Naive B cell (primary cell): Measurements from ENCODE around the gene CYB561. TPM values are rescaled to one million over a fixed set of nuclear protein-coding genes. Genes with fewer than 3 reads are reported as not detected.
A peak's percentile ranks its signal among the peaks of the same experiment; 100 is the strongest.

Source experiments
- ATAC-seq, 2 donors: fragments of 150-1000 bp; cut with Tn5 transposase; 2 replicates each; pipeline ENCODE4 v1.10.0; 2021; ENCODE audit warnings: low read depth in 2 of 2, mild to moderate bottlenecking in 2 of 2, moderate library complexity in 2 of 2
- DNase-seq: peaks from one replicate; pipeline ENCODE4 v3.0.0; 2022
- H3K27ac Mint-ChIP-seq, 6 donors: one replicate each; pipeline ENCODE4 v1.8.0; 2020 to 2022; ENCODE audit warnings: mild to moderate bottlenecking in 6 of 6, mixed read lengths in 6 of 6, moderate library complexity in 5 of 6, inconsistent platforms in 2 of 6
- H3K27me3 Mint-ChIP-seq, 3 donors: one replicate each; pipeline ENCODE4 v1.8.0; 2021 to 2022; ENCODE audit warnings: mixed read lengths in 3 of 3, mild to moderate bottlenecking in 1 of 3
- H3K36me3 Mint-ChIP-seq, 2 donors: one replicate each; pipeline ENCODE4 v1.8.0; 2020 to 2022; ENCODE audit warnings: mixed read lengths in 2 of 2, inconsistent platforms in 1 of 2, mild to moderate bottlenecking in 1 of 2
- H3K4me1 Mint-ChIP-seq, 3 donors: one replicate each; pipeline ENCODE4 v1.8.0; 2020 to 2022; ENCODE audit warnings: mixed read lengths in 3 of 3, inconsistent platforms in 1 of 3, mild to moderate bottlenecking in 1 of 3, moderate library complexity in 1 of 3
- H3K4me3 Mint-ChIP-seq, 8 donors: one replicate each; pipeline ENCODE4 v1.8.0; 2020 to 2022; ENCODE audit warnings: mild to moderate bottlenecking in 8 of 8, mixed read lengths in 8 of 8, moderate library complexity in 8 of 8, inconsistent platforms in 2 of 8
- H3K9me3 Mint-ChIP-seq, 7 donors: one replicate each; pipeline ENCODE4 v1.8.0; 2020 to 2022; ENCODE audit warnings: mixed read lengths in 7 of 7, mild to moderate bottlenecking in 5 of 7, inconsistent platforms in 2 of 7, moderate library complexity in 1 of 7
- polyA plus RNA-seq, 6 donors: library from polyadenylated mRNA; unstranded; fragments of 300-500 nt; fragmentation: Illumina TruSeq; gene quantifications; one replicate each; pipeline ENCODE4 v1.2.3, GENCODE V29; 2021; ENCODE audit warnings: low read depth in 6 of 6

The CYB561 gene
- polyA plus RNA-seq, 6 donors from 2014 or later: 0.66 to 3.4 (median 1.6) TPM; not detected in 1

GRCh38 chr17:63399316-63399715, 46.8 kb downstream of the CYB561 start:
- no peaks in the 10 kb centered on the region for H3K27me3 Mint-ChIP-seq
- H3K36me3 Mint-ChIP-seq: peaks cover 0 to 4% of the 10 kb centered on the region in 2 donors
- DNase-seq (no peak), ATAC-seq (no peak)
- no peaks in the 10 kb centered on the region for H3K9me3 Mint-ChIP-seq
- peak overlapping the region in 2 of 6 donors; percentile 11 to 27 for H3K27ac Mint-ChIP-seq
- H3K4me3 Mint-ChIP-seq: peak overlapping the region in 4 of 8 donors; percentile 36 to 62 (median 56)
- H3K4me1 Mint-ChIP-seq: peaks cover 13 to 22% (median 17%) of the 10 kb centered on the region in 3 donors

DNA sequence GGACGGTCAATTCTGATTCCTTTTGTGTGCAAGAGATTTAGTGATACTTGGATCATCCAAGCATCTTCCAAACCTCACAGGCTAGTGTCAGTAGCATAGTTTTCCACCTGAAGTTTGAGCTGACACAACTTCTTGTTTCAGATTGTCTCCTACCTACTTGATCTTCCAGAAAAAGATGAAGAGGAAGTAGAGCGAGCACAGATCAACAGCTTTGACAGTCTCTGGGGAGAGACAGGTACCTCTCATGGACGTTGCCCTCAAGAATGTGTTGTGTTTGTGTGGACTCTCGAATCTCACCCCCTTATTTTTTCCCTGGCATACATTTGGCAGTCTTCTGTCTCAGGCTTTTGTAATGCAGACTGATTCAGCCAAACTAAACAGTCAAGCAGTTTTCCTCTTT, 47.4 kb downstream of the CYB561 start:
- Mint-ChIP-seq H3K4me1 (peaks cover 13 to 22% (median 17%) of the 10 kb centered on the region in 3 donors), H3K27ac (peak overlapping the region in 3 of 6 donors; percentile 0 to 11 (median 4)), H3K27me3 (no peaks in the 10 kb centered on the region), H3K36me3 (peaks cover 0 to 4% of the 10 kb centered on the region in 2 donors), H3K9me3 (no peaks in the 10 kb centered on the region), H3K4me3 (peak overlapping the region in 5 of 8 donors; percentile 36 to 69 (median 57))
- DNase-seq: peak; percentile 8
- peak; percentile 58 to 70 for ATAC-seq

- Mint-ChIP-seq H3K27ac (no peak overlapping the region), H3K27me3 (no peaks in the 10 kb centered on the region), H3K36me3 (peaks cover 8 to 11% of the 10 kb centered on the region in 2 donors), H3K4me1 (peaks cover 13 to 22% (median 17%) of the 10 kb centered on the region in 3 donors), H3K9me3 (no peaks in the 10 kb centered on the region), H3K4me3 (no peak overlapping the region)
- no peak for ATAC-seq
- DNase-seq: no peak
Observed at GRCh38 chr17:63395075-63395805, 50.9 kb downstream of the CYB561 start.

GRCh38 chr17:63390090-63390489, 56.0 kb downstream of the CYB561 start:
- DNase-seq: no peak
- H3K27me3 Mint-ChIP-seq: no peaks in the 10 kb centered on the region
- H3K9me3 Mint-ChIP-seq: no peaks in the 10 kb centered on the region
- H3K4me3 Mint-ChIP-seq: no peak overlapping the region
- H3K36me3 Mint-ChIP-seq: peaks cover 8 to 17% of the 10 kb centered on the region in 2 donors
- H3K27ac Mint-ChIP-seq: no peak overlapping the region
- ATAC-seq: no peak
- H3K4me1 Mint-ChIP-seq: no peaks in the 10 kb centered on the region

DNA sequence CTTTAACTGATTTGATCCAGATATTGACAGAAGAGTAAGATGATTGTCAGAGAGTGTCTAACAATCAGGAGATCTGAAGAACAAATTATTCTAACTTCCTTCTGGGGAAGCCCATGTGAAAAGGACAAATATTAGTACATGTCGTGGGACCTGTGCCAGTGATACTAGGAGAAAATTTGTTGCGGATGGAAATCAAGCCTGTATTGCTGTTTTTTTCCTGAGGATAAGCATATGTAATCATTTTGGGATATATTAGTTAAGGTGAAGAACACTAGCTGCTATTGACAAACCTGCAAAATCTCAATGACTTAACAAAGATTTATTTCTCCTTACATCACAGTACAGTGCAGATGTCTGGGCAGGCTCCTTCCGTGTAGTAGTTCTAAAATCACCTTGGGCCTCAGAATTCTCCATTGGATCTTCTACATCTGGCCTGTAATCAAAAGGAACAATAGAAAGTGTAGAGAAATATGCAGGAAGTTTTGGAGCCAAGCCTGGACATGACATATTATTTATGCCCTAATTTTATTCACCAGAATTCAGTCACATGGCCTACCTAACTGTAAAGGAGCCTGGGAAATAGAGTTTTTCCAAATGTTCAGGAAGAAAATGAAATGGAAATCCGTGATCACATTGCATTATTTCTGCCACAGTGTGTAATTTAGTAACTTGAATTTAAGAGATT, 58.3 kb downstream of the CYB561 start:
- H3K27me3 Mint-ChIP-seq: no peaks in the 10 kb centered on the region
- ATAC-seq (no peak), DNase-seq (no peak)
- H3K27ac Mint-ChIP-seq: no peak overlapping the region
- no peak overlapping the region for H3K4me3 Mint-ChIP-seq
- no peaks in the 10 kb centered on the region for H3K9me3 Mint-ChIP-seq
- H3K36me3 Mint-ChIP-seq: peaks cover 8 to 17% of the 10 kb centered on the region in 2 donors
- no peaks in the 10 kb centered on the region for H3K4me1 Mint-ChIP-seq

GRCh38 chr17:63382826-63383225, 63.3 kb downstream of the CYB561 start:
- Mint-ChIP-seq H3K4me3 (no peak overlapping the region), H3K36me3 (peaks cover 6 to 7% of the 10 kb centered on the region in 2 donors)

More at GRCh38 chr17:63382826-63383225, 63.3 kb downstream of the CYB561 start:
- Mint-ChIP-seq H3K27ac (no peak overlapping the region), H3K27me3 (no peaks in the 10 kb centered on the region), H3K9me3 (peaks cover 0 to 1% (median 0%) of the 10 kb centered on the region in 7 donors), H3K4me1 (no peaks in the 10 kb centered on the region)
- no peak for DNase-seq
- ATAC-seq: no peak

Other genes with a start within 250 kb of the CYB561 start
- not detected for gene ACE, start 30.8 kb upstream of the CYB561 start, polyA plus RNA-seq
- not detected for gene KCNH6, start 77.1 kb upstream of the CYB561 start, polyA plus RNA-seq
- 10 to 100 TPM; 58.6 to 88.5 (median 79.1) TPM for gene DCAF7, start 104.2 kb upstream of the CYB561 start, polyA plus RNA-seq
- gene TACO1, start 154.6 kb upstream of the CYB561 start, polyA plus RNA-seq: 10 to 100 TPM; 14.9 to 19.7 (median 16.8) TPM
- gene MAP3K3, start 176.1 kb upstream of the CYB561 start, polyA plus RNA-seq: 10 to 100 TPM; 20.8 to 39.1 (median 28.7) TPM